HUES6 (cell line): ENCODE data around the gene USP2.

Experiments used
- H3K27ac ChIP-seq: 2 replicates; pipeline ENCODE4 v1.7.0; 2013; ENCODE audit warnings: low read depth, mild to moderate bottlenecking, low read length, inconsistent platforms
- H3K27me3 ChIP-seq: 2 replicates; pipeline ENCODE4 v1.6.1; 2013; ENCODE audit warnings: low read length; ENCODE audit not compliant: control insufficient read depth, insufficient read depth
- H3K36me3 ChIP-seq: 2 replicates; pipeline ENCODE4 v1.6.1; 2013; ENCODE audit warnings: low read length; ENCODE audit not compliant: control insufficient read depth, insufficient read depth
- H3K4me1 ChIP-seq: 2 replicates; pipeline ENCODE4 v1.6.1; 2013; ENCODE audit warnings: low read length; ENCODE audit not compliant: control insufficient read depth, insufficient read depth
- H3K4me3 ChIP-seq: 2 replicates; pipeline ENCODE4 v1.5.1; 2013; ENCODE audit warnings: low read depth, low read length
- H3K9ac ChIP-seq: one replicate; pipeline ENCODE4 v1.6.1; 2013; ENCODE audit warnings: mild to moderate bottlenecking, low read length
- H3K9me3 ChIP-seq: 2 replicates; pipeline ENCODE4 v1.6.1; 2013; ENCODE audit warnings: low read depth, low read length; ENCODE audit not compliant: control insufficient read depth, insufficient read depth

USP2 gene

GRCh38 chr11:119329320-119329719 lies 52.2 kb downstream of the USP2 start:
- no peaks in the 10 kb centered on the region for H3K36me3 ChIP-seq
- H3K27ac ChIP-seq: no peak overlapping the region

GRCh38 chr11:119324189-119324588 lies 57.3 kb downstream of the USP2 start:
- H3K27me3 ChIP-seq: no peaks in the 10 kb centered on the region
- H3K4me3 ChIP-seq: no peak overlapping the region
- no peak overlapping the region for H3K27ac ChIP-seq
- no peak overlapping the region for H3K9ac ChIP-seq
- no peaks in the 10 kb centered on the region for H3K9me3 ChIP-seq
- H3K36me3 ChIP-seq: no peaks in the 10 kb centered on the region
- H3K4me1 ChIP-seq: peaks cover 26% of the 10 kb centered on the region

More at GRCh38 chr11:119329320-119329719, 52.2 kb downstream of the USP2 start:
- Histone ChIP-seq H3K4me1 (0 out of 2 replicates have a peak, but pooled peaks cover 3% of the 10 kb centered on the region), H3K9me3 (no peaks in the 10 kb centered on the region), H3K4me3 (no peak overlapping the region), H3K27me3 (no peaks in the 10 kb centered on the region), H3K9ac (no peak overlapping the region)

- Histone ChIP-seq H3K4me1 (peaks cover 32% of the 10 kb centered on the region), H3K9ac (no peak overlapping the region)
Measured at GRCh38 chr11:119323532-119324033, 57.9 kb downstream of the USP2 start.

GRCh38 chr11:119322921-119323531 lies 58.5 kb downstream of the USP2 start:
- Histone ChIP-seq H3K36me3 (no peaks in the 10 kb centered on the region), H3K4me3 (no peak overlapping the region), H3K4me1 (peaks cover 37% of the 10 kb centered on the region), H3K9ac (no peak overlapping the region), H3K27ac (no peak overlapping the region), H3K9me3 (no peaks in the 10 kb centered on the region), H3K27me3 (no peaks in the 10 kb centered on the region)

More at GRCh38 chr11:119323532-119324033, 57.9 kb downstream of the USP2 start:
- H3K4me3 ChIP-seq: no peak overlapping the region
- no peak overlapping the region for H3K27ac ChIP-seq
- no peaks in the 10 kb centered on the region for H3K36me3 ChIP-seq
- H3K27me3 ChIP-seq: no peaks in the 10 kb centered on the region
- H3K9me3 ChIP-seq: no peaks in the 10 kb centered on the region

GRCh38 chr11:119322360-119322739 lies 59.1 kb downstream of the USP2 start:
- H3K27ac ChIP-seq: no peak overlapping the region

GRCh38 chr11:119320776-119321524 lies 60.5 kb downstream of the USP2 start:
- Histone ChIP-seq H3K9me3 (no peaks in the 10 kb centered on the region), H3K4me1 (peaks cover 47% of the 10 kb centered on the region), H3K4me3 (peak overlapping the region; percentile 68), H3K9ac (peak overlapping the region; percentile 82), H3K27me3 (peaks cover 8% of the 10 kb centered on the region), H3K36me3 (no peaks in the 10 kb centered on the region), H3K27ac (peak overlapping the region; percentile 78; the same call in 1 of the 2 replicates)

More at GRCh38 chr11:119322360-119322739, 59.1 kb downstream of the USP2 start:
- Histone ChIP-seq H3K9ac (no peak overlapping the region), H3K36me3 (no peaks in the 10 kb centered on the region), H3K27me3 (no peaks in the 10 kb centered on the region), H3K4me3 (peak overlapping the region; percentile 8; the same call in 1 of the 2 replicates), H3K9me3 (no peaks in the 10 kb centered on the region), H3K4me1 (peaks cover 44% of the 10 kb centered on the region)

- peak overlapping the region; percentile 68 for H3K4me3 ChIP-seq
- H3K27me3 ChIP-seq: peaks cover 14% of the 10 kb centered on the region
- H3K36me3 ChIP-seq: no peaks in the 10 kb centered on the region
- peak overlapping the region; percentile 78; the same call in 1 of the 2 replicates for H3K27ac ChIP-seq
- peak overlapping the region; percentile 82 for H3K9ac ChIP-seq
- peaks cover 53% of the 10 kb centered on the region for H3K4me1 ChIP-seq
- no peaks in the 10 kb centered on the region for H3K9me3 ChIP-seq
Measured at GRCh38 chr11:119320240-119320775, 61.2 kb downstream of the USP2 start.

- Histone ChIP-seq H3K27ac (peak overlapping the region; percentile 72; the same call in 1 of the 2 replicates), H3K4me1 (peaks cover 58% of the 10 kb centered on the region), H3K36me3 (no peaks in the 10 kb centered on the region; the same call in 1 of the 2 replicates), H3K9ac (peak overlapping the region; percentile 74), H3K4me3 (peak overlapping the region; percentile 42; the same call in 1 of the 2 replicates), H3K9me3 (no peaks in the 10 kb centered on the region), H3K27me3 (peaks cover 15% of the 10 kb centered on the region)
Measured at GRCh38 chr11:119319700-119320239, 61.7 kb downstream of the USP2 start.

GRCh38 chr11:119319136-119319699 lies 62.3 kb downstream of the USP2 start:
- H3K9ac ChIP-seq: peak overlapping the region; percentile 74
- H3K4me3 ChIP-seq: peak overlapping the region; percentile 42; the same call in 1 of the 2 replicates
- H3K9me3 ChIP-seq: no peaks in the 10 kb centered on the region
- H3K27me3 ChIP-seq: peaks cover 15% of the 10 kb centered on the region
- peaks cover 5% of the 10 kb centered on the region for H3K36me3 ChIP-seq
- peaks cover 58% of the 10 kb centered on the region for H3K4me1 ChIP-seq
- H3K27ac ChIP-seq: peak overlapping the region; percentile 72; the same call in 1 of the 2 replicates

GRCh38 chr11:119318240-119319135 lies 63.0 kb downstream of the USP2 start:
- peaks cover 52% of the 10 kb centered on the region for H3K4me1 ChIP-seq

More at GRCh38 chr11:119318240-119319135, 63.0 kb downstream of the USP2 start:
- Histone ChIP-seq H3K4me3 (peak overlapping the region; percentile 42; the same call in 1 of the 2 replicates), H3K36me3 (peaks cover 12% of the 10 kb centered on the region), H3K9ac (peak overlapping the region; percentile 74), H3K27me3 (peaks cover 15% of the 10 kb centered on the region), H3K27ac (peak overlapping the region; percentile 63; the same call in 1 of the 2 replicates), H3K9me3 (no peaks in the 10 kb centered on the region)
